Measurements from ENCODE around the gene KCNG2.

GRCh38 chr18:79876497-79876896 lies 78.8 kb downstream of the KCNG2 start:
- TF ChIP-seq CTCF (IDR thresholded peaks at IDR 0.05; ENCODE audit: poor library complexity, severe bottlenecking) (no peak), TAF1 (IDR thresholded peaks at IDR 0.05; ENCODE audit: low read depth) (no peak), POLR2AphosphoS5 (IDR thresholded peaks at IDR 0.05) (no peak), EZH2 (IDR thresholded peaks at IDR 0.05; ENCODE audit: borderline replicate concordance, insufficient read depth, low read length, poor library complexity, severe bottlenecking) (no peak), SMC3 (conservative IDR thresholded peaks at IDR 0.05; ENCODE audit: poor library complexity) (no peak), RAD21 (conservative IDR thresholded peaks at IDR 0.05) (no peak)
- TF ChIP-seq, protein P1, sequence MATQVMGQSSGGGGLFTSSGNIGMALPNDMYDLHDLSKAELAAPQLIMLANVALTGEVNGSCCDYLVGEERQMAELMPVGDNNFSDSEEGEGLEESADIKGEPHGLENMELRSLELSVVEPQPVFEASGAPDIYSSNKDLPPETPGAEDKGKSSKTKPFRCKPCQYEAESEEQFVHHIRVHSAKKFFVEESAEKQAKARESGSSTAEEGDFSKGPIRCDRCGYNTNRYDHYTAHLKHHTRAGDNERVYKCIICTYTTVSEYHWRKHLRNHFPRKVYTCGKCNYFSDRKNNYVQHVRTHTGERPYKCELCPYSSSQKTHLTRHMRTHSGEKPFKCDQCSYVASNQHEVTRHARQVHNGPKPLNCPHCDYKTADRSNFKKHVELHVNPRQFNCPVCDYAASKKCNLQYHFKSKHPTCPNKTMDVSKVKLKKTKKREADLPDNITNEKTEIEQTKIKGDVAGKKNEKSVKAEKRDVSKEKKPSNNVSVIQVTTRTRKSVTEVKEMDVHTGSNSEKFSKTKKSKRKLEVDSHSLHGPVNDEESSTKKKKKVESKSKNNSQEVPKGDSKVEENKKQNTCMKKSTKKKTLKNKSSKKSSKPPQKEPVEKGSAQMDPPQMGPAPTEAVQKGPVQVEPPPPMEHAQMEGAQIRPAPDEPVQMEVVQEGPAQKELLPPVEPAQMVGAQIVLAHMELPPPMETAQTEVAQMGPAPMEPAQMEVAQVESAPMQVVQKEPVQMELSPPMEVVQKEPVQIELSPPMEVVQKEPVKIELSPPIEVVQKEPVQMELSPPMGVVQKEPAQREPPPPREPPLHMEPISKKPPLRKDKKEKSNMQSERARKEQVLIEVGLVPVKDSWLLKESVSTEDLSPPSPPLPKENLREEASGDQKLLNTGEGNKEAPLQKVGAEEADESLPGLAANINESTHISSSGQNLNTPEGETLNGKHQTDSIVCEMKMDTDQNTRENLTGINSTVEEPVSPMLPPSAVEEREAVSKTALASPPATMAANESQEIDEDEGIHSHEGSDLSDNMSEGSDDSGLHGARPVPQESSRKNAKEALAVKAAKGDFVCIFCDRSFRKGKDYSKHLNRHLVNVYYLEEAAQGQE (IDR thresholded peaks at IDR 0.05; ENCODE audit: borderline replicate concordance) = no peak
